Measurements from ENCODE around the gene DIAPH2. TPM values are rescaled to one million over a fixed set of nuclear protein-coding genes. Genes with fewer than 3 reads are reported as not detected.

DIAPH2 gene
- total and polyA plus RNA-seq, 2 experiments from 2014 or later: 16.2 to 56.6 TPM

DNA sequence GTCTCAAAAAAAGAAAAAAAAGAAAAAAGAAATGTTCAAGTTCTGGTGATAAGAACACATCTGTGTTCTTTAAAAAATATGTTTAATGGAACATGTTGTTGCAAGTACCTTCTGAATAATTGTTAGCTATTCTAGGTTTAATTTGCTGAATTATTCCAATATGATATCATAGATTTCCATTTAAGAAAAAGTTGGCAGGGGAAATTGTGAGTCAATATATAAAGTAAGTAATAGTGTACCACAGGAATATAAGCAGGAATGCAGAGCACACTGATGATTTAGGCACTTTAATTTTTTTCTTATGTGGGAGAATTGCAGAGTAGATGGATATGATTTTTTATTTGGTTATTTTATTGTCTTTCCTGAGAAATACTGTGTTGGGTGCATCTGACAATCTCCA lies 389.8 kb downstream of the DIAPH2 start:
- H3K4me1 Mint-ChIP-seq: no peaks in the 10 kb centered on the region
- no peaks in the 10 kb centered on the region for H3K36me3 Mint-ChIP-seq (ENCODE audit: low read depth)
- Histone ChIP-seq H3K36me3 (ENCODE audit: insufficient read depth) (no peaks in the 10 kb centered on the region), H3K27ac (ENCODE audit: low read depth) (no peak overlapping the region), H3K27me3 (ENCODE audit: insufficient read depth) (no peaks in the 10 kb centered on the region), H3K4me2 (no peak overlapping the region), H4K20me1 (replicated peaks; ENCODE audit: insufficient read depth) (no peaks in the 10 kb centered on the region), H3K4me3 (no peak overlapping the region), H2AFZ (no peak overlapping the region), H3K9me2 (ENCODE audit: insufficient read depth) (no peaks in the 10 kb centered on the region), H3F3A (replicated peaks; ENCODE audit: low read depth) (no peaks in the 10 kb centered on the region), H3K79me2 (replicated peaks; ENCODE audit: insufficient read depth) (no peaks in the 10 kb centered on the region), H3K4me1 (ENCODE audit: insufficient read depth) (peaks cover 6% of the 10 kb centered on the region; the same call in 1 of the 2 replicates)
- TF ChIP-seq CREB1 (CRISPR knock-in tag; IDR thresholded peaks at IDR 0.05; ENCODE audit: low read depth) (no peak), STAT1 (IDR thresholded peaks at IDR 0.05; ENCODE audit: unreplicated experiment) (no peak), EZH2 (IDR thresholded peaks at IDR 0.05; ENCODE audit: low read depth, unreplicated experiment) (no peak), ZNF331 (CRISPR knock-in tag; IDR thresholded peaks at IDR 0.05; ENCODE audit: low read depth) (no peak)
- TF ChIP-seq, protein P1, sequence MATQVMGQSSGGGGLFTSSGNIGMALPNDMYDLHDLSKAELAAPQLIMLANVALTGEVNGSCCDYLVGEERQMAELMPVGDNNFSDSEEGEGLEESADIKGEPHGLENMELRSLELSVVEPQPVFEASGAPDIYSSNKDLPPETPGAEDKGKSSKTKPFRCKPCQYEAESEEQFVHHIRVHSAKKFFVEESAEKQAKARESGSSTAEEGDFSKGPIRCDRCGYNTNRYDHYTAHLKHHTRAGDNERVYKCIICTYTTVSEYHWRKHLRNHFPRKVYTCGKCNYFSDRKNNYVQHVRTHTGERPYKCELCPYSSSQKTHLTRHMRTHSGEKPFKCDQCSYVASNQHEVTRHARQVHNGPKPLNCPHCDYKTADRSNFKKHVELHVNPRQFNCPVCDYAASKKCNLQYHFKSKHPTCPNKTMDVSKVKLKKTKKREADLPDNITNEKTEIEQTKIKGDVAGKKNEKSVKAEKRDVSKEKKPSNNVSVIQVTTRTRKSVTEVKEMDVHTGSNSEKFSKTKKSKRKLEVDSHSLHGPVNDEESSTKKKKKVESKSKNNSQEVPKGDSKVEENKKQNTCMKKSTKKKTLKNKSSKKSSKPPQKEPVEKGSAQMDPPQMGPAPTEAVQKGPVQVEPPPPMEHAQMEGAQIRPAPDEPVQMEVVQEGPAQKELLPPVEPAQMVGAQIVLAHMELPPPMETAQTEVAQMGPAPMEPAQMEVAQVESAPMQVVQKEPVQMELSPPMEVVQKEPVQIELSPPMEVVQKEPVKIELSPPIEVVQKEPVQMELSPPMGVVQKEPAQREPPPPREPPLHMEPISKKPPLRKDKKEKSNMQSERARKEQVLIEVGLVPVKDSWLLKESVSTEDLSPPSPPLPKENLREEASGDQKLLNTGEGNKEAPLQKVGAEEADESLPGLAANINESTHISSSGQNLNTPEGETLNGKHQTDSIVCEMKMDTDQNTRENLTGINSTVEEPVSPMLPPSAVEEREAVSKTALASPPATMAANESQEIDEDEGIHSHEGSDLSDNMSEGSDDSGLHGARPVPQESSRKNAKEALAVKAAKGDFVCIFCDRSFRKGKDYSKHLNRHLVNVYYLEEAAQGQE (IDR thresholded peaks at IDR 0.05; ENCODE audit: unreplicated experiment): no peak
- TF ChIP-seq, protein P2, sequence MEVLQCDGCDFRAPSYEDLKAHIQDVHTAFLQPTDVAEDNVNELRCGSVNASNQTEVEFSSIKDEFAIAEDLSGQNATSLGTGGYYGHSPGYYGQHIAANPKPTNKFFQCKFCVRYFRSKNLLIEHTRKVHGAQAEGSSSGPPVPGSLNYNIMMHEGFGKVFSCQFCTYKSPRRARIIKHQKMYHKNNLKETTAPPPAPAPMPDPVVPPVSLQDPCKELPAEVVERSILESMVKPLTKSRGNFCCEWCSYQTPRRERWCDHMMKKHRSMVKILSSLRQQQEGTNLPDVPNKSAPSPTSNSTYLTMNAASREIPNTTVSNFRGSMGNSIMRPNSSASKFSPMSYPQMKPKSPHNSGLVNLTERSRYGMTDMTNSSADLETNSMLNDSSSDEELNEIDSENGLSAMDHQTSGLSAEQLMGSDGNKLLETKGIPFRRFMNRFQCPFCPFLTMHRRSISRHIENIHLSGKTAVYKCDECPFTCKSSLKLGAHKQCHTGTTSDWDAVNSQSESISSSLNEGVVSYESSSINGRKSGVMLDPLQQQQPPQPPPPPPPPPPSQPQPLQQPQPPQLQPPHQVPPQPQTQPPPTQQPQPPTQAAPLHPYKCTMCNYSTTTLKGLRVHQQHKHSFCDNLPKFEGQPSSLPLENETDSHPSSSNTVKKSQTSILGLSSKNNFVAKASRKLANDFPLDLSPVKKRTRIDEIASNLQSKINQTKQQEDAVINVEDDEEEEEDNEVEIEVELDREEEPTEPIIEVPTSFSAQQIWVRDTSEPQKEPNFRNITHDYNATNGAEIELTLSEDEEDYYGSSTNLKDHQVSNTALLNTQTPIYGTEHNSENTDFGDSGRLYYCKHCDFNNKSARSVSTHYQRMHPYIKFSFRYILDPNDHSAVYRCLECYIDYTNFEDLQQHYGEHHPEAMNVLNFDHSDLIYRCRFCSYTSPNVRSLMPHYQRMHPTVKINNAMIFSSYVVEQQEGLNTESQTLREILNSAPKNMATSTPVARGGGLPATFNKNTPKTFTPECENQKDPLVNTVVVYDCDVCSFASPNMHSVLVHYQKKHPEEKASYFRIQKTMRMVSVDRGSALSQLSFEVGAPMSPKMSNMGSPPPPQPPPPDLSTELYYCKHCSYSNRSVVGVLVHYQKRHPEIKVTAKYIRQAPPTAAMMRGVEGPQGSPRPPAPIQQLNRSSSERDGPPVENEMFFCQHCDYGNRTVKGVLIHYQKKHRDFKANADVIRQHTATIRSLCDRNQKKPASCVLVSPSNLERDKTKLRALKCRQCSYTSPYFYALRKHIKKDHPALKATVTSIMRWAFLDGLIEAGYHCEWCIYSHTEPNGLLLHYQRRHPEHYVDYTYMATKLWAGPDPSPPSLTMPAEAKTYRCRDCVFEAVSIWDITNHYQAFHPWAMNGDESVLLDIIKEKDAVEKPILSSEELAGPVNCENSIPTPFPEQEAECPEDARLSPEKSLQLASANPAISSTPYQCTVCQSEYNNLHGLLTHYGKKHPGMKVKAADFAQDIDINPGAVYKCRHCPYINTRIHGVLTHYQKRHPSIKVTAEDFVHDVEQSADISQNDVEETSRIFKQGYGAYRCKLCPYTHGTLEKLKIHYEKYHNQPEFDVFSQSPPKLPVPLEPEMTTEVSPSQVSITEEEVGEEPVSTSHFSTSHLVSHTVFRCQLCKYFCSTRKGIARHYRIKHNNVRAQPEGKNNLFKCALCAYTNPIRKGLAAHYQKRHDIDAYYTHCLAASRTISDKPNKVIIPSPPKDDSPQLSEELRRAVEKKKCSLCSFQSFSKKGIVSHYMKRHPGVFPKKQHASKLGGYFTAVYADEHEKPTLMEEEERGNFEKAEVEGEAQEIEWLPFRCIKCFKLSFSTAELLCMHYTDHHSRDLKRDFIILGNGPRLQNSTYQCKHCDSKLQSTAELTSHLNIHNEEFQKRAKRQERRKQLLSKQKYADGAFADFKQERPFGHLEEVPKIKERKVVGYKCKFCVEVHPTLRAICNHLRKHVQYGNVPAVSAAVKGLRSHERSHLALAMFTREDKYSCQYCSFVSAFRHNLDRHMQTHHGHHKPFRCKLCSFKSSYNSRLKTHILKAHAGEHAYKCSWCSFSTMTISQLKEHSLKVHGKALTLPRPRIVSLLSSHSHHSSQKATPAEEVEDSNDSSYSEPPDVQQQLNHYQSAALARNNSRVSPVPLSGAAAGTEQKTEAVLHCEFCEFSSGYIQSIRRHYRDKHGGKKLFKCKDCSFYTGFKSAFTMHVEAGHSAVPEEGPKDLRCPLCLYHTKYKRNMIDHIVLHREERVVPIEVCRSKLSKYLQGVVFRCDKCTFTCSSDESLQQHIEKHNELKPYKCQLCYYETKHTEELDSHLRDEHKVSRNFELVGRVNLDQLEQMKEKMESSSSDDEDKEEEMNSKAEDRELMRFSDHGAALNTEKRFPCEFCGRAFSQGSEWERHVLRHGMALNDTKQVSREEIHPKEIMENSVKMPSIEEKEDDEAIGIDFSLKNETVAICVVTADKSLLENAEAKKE (CRISPR knock-in tag; IDR thresholded peaks at IDR 0.05): no peak
- no peak for ATAC-seq
- H3K27me3 Mint-ChIP-seq (ENCODE audit: insufficient read depth, low read depth, poor library complexity): no peaks in the 10 kb centered on the region
- no peak for DNase-seq (ENCODE audit: low spot score)
- H3K4me3 Mint-ChIP-seq: no peak overlapping the region
- H3K9me3 Mint-ChIP-seq: no peaks in the 10 kb centered on the region
- no peak overlapping the region for H3K27ac Mint-ChIP-seq

Measured in GM23338 (cell line).